ENCODE data around the gene ATF7. TPM values are rescaled to one million over a fixed set of nuclear protein-coding genes. Genes with fewer than 3 reads are reported as not detected.

ATF7 gene
- polyA plus RNA-seq, 3 donors = 21.7 to 27.9 (median 24.4) TPM

GRCh38 chr12:53502331-53502730, 123.9 kb downstream of the ATF7 start:
- H3K27ac Mint-ChIP-seq = peak overlapping the region in 4 of 7 donors; percentile 71 to 99 (median 74)
- H3K27me3 ChIP-seq (ENCODE audit: control insufficient read depth in 2 of 2, insufficient read depth in 2 of 2, low read length in 2 of 2) = no peaks in the 10 kb centered on the region
- WGBS (ENCODE audit: insufficient coverage) = no CpG with 5 or more reads among the region's 9 CpGs

DNA sequence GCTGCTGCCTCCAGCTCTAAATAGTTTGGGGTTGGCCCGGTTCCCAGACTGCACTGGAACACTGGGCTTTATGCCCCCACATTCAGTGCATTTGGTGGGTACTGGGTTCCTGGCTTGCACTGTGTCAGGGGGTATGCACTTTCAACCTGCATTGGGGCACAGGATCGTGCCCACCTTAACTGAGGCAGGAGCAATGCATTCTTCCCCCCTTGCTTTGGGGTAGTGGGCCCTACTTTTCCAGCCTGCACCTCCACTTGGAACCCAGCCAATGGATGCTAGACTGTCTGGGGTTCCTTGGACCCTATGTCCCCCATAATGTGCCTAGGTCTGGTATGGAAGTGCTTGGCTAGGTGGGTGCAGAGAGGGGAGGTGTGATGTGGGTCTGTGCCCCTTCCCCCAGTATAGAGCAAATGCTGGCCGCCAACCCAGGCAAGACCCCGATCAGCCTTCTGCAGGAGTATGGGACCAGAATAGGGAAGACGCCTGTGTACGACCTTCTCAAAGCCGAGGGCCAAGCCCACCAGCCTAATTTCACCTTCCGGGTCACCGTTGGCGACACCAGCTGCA, 124.5 kb downstream of the ATF7 start:
- WGBS (ENCODE audit: insufficient coverage) = 60% methylated on average over 7 of the region's 10 CpGs
- H3K27ac ChIP-seq (ENCODE audit: low read depth in 1 of 2, low read length in 2 of 2) = peak overlapping the region; percentile 99
- H3K27me3 Mint-ChIP-seq (ENCODE audit: low read depth in 3 of 3) = peaks cover 0 to 6% (median 0%) of the 10 kb centered on the region in 3 donors
- H3K4me1 Mint-ChIP-seq = peaks cover 40% of the 10 kb centered on the region
- no peaks in the 10 kb centered on the region for H3K9me3 ChIP-seq (replicated peaks in 1 of 2; ENCODE audit: control insufficient read depth in 1 of 2, insufficient read depth in 1 of 2, low read length in 2 of 2)
- peak overlapping the region; percentile 88 to 92 for H3K4me3 Mint-ChIP-seq
- H3K9ac ChIP-seq (ENCODE audit: insufficient read depth, low read length, poor library complexity, severe bottlenecking) = peak overlapping the region; percentile 88
- H3K4me2 ChIP-seq (replicated peaks; ENCODE audit: extremely low read depth, low read length, poor library complexity, severe bottlenecking) = peak overlapping the region; percentile 97
- H3K36me3 Mint-ChIP-seq = peaks cover 25 to 35% of the 10 kb centered on the region in 2 donors
- peak overlapping the region; percentile 64 to 83 (median 81) for H3K4me3 ChIP-seq (replicated peaks in 1 of 3; ENCODE audit: low read depth in 2 of 3, low read length in 3 of 3)
- intact Hi-C loops (cut with micrococcal nuclease) = loop anchor here (1.0 to 10.0 kb wide), 4 partner anchors 49 to 287 kb away; partner anchors contain the start of genes PCBP2 (in 2 of the 2) and AAAS (in 1 of the 2)
- no peak for TF ChIP-seq CTCF (IDR thresholded peaks at IDR 0.05)
- peaks cover 22 to 34% of the 10 kb centered on the region in 2 donors for H3K36me3 ChIP-seq (replicated peaks in 1 of 2; ENCODE audit: control insufficient read depth in 1 of 2, insufficient read depth in 2 of 2, low read length in 2 of 2)
- no peaks in the 10 kb centered on the region for H4K20me1 ChIP-seq (ENCODE audit: insufficient read depth, low read length)
- peak overlapping the region; percentile 97 to 99 (median 99) for H3K27ac Mint-ChIP-seq
- DNase-seq = no peak
- H3K79me2 ChIP-seq (ENCODE audit: insufficient read depth, low read length) = peaks cover 24% of the 10 kb centered on the region
- H3K4me1 ChIP-seq (ENCODE audit: control insufficient read depth in 1 of 2, insufficient read depth in 2 of 2, low read length in 2 of 2) = peaks cover 36 to 39% of the 10 kb centered on the region in 2 donors
- H3K27me3 ChIP-seq (ENCODE audit: control insufficient read depth in 2 of 2, insufficient read depth in 2 of 2, low read length in 2 of 2) = no peaks in the 10 kb centered on the region
- H2AFZ ChIP-seq (ENCODE audit: insufficient read depth, low read depth, low read length, poor library complexity, severe bottlenecking) = peak overlapping the region; percentile 91
- no peaks in the 10 kb centered on the region for H3K9me3 Mint-ChIP-seq

More at GRCh38 chr12:53502331-53502730, 123.9 kb downstream of the ATF7 start:
- Histone ChIP-seq H3K4me2 (replicated peaks; ENCODE audit: extremely low read depth, low read length, poor library complexity, severe bottlenecking) (peak overlapping the region; percentile 97), H3K27ac (ENCODE audit: low read depth in 1 of 2, low read length in 2 of 2) (peak overlapping the region in 1 of 2 donors; percentile 99), H3K79me2 (ENCODE audit: insufficient read depth, low read length) (peaks cover 21% of the 10 kb centered on the region), H3K9me3 (replicated peaks in 1 of 2; ENCODE audit: control insufficient read depth in 1 of 2, insufficient read depth in 1 of 2, low read length in 2 of 2) (no peaks in the 10 kb centered on the region), H3K4me3 (replicated peaks in 1 of 3; ENCODE audit: low read depth in 2 of 3, low read length in 3 of 3) (peak overlapping the region in 1 of 3 experiments; percentile 81), H3K36me3 (replicated peaks in 1 of 2; ENCODE audit: control insufficient read depth in 1 of 2, insufficient read depth in 2 of 2, low read length in 2 of 2) (peaks cover 29 to 40% of the 10 kb centered on the region in 2 donors), H3K4me1 (ENCODE audit: control insufficient read depth in 1 of 2, insufficient read depth in 2 of 2, low read length in 2 of 2) (peaks cover 30 to 34% of the 10 kb centered on the region in 2 donors), H2AFZ (ENCODE audit: insufficient read depth, low read depth, low read length, poor library complexity, severe bottlenecking) (no peak overlapping the region), H3K9ac (ENCODE audit: insufficient read depth, low read length, poor library complexity, severe bottlenecking) (no peak overlapping the region), H4K20me1 (ENCODE audit: insufficient read depth, low read length) (no peaks in the 10 kb centered on the region)
- intact Hi-C loops (cut with micrococcal nuclease) = loop anchor here (5.0 to 10.0 kb wide), 3 partner anchors 50 to 288 kb away; partner anchors contain the start of genes AAAS (in 1 of the 2) and PCBP2 (in 1 of the 2)
- Mint-ChIP-seq H3K4me1 (peaks cover 35% of the 10 kb centered on the region), H3K36me3 (peaks cover 29 to 42% of the 10 kb centered on the region in 2 donors), H3K9me3 (no peaks in the 10 kb centered on the region), H3K4me3 (no peak overlapping the region), H3K27me3 (ENCODE audit: low read depth in 3 of 3) (peaks cover 0 to 6% (median 0%) of the 10 kb centered on the region in 3 donors)
- DNase-seq = no peak
- no peak for TF ChIP-seq CTCF (IDR thresholded peaks at IDR 0.05)

All from CD14-positive monocyte (primary cell).